Measurements from ENCODE around the gene NDUFS3. TPM values are rescaled to one million over a fixed set of nuclear protein-coding genes. Genes with fewer than 3 reads are reported as not detected.

The NDUFS3 gene
- total RNA-seq, 1 donor from 2014 or later, result 75.0 TPM

DNA sequence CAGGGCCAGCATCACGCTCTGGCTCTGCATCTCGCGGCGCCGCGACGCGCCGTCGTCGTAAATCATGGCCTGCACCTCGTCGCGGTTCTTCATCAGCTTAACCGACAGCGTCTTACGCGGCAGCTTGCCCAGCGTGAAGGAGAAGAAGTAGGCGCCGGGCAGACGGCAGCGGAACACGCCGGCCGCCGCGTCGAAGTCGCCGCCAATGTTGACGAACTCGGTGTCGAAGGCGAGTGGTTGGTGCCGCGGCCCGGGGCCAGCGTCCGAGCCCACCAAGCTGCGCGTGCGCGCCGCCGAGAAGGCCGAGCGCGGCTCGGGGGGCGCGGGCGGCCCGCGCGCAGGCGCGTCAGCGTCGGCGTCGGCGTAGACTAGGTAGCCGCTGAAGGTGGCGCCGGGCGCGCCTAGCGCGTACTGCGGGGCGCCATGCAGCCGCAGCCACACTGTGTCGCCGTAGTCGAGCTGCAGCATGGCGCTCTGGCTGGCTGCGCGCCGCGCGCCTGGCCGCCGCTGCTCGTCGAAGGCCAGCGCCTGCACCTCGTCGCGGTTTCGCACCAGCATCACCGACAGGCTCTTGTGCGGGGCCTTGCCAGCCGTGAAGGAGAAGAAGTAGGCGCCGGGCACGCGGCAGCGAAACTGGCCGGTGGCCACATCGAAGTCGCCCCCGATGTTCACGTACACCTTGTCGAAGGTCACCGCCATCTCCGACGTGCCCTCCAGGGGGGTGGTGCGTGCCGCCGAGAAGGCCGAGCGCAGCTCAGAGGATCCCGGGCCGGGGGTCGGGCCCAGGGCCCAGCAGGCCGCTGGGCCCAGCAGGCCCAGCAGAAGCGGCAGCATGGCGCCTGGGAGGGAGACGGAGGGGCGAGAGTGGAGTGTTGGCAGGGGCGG, 11.3 kb downstream of the NDUFS3 start:
- DNase-seq (ENCODE audit: low read depth in 2 of 2), result no peak

DNA sequence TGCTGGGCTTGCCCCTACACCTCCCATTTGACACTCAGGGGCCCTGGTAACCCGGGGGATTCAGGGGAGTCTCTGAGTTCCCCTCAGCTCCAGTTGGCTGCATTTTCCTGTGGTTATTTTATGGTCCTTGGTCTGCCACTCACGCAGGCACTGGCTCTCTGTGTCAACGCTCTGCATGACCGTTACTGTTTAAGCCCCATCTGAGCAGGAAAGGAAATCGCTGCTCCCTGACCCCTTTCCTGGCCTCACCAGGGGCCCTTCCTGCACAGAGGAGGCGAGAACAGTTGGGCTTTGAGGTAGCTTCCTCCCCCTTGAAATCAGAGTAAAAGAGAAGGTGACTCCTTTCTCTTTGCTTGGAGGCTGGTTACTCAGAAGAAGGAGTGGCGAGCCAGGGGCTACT, 12.9 kb downstream of the NDUFS3 start:
- DNase-seq (ENCODE audit: low read depth in 2 of 2), result peak; percentile 59 to 79

DNA sequence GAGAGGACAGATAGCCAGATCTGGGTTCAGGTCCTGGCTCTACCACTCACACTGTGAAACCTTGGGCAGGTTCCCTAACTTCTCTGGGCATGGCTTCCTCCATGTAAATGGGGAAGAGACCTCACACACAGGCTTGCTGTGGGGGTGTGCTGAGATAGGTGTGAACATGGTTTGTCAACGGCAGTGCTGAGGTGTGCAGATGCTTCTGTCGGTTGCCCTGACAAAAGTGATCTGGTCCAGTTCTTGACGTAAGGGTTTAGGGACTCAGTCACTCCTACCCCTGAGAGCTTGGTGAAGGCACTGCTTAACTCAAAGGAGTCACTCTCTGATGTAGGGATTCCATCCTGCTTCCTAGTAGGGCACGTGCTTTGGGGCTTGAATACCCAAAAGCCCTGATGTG, 13.4 kb downstream of the NDUFS3 start:
- DNase-seq (ENCODE audit: low read depth in 2 of 2), result no peak

DNA sequence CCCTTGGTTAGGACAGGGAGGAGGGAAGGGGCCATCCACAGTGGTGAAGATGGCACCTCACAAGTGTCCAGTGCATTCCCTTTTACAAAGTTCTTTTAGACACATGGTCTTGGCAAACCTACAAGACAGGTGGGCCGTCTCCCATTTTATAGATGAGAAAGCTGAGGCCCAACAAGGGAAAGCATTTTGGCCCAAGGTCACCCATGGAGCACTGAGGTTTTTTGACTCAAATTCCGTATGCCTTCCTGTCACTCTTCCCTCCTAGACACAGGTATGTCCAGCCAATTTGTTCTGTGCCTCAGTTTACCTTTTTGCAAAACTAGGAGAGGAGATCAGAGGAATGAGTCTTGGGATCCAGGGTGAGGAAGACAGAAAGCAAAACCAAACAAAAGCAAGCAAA, 14.1 kb downstream of the NDUFS3 start:
- DNase-seq (ENCODE audit: low read depth in 2 of 2), result no peak

DNA sequence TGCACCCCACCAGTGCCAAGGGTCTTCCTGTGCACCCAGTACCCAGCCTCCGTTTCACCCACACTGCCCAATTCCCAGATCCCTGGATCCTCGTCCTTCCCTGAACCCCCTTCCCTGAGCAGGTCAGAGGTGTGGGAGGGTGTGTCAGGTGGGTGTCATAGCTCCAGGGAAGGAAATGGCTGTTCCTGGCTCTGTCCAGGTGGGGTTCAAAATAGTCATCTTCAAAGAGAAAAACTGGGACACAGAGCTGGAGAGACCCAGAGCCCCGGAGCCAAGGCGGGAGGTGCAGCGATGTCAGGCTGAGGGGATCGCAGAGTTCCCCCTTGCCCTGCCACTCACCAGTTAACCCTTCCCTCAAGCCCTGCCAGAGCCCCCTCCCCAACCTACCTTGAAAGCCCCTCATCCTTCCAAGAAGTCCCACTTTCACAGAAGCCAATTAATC, 14.6 kb downstream of the NDUFS3 start:
- DNase-seq (ENCODE audit: low read depth in 2 of 2), result no peak

DNA sequence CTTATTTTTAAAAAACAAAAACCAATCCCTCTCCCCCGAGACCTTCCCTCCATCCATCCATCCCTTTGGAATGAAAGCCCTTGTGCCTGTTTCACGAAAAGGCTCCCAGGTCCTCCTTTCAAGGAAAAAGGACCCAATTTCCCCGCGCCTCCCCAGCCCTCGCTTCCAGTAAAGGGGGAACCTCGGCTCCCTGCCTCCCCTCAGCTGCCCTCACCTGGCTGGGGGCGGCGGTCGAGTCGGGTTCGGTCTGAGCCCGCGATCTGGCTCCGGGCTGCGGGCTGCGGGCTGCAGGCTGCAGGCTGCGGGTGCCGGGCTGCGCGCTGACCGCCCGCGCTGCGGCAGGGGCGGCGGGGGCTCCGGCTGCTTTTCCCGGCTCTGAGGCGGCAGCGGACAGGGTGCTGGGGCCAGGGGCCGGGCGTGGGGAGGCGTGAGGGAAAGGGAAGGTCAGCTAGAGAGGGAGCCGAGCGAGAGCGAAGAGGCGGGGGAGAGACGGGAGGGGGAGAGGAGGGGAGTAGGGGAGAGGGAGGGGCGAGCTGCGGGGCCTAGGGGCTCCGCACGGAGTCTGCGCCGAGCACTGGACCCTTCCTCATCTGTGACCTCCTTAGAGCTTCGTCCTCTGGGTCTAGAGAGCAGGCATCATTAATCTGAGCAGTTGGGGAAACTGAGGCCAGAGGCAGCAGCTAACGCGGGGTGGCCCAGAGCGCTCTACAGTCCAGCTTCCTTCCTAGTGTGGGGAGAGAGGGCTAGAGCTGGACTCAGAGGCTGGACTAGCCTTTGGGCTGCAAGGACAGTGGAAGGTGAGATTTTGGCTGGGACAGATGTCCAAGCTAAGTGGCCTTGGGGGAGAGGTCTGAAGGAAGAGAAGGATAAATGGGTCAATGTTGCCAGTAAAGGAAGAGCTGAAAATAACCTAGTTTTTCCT, 15.3 kb downstream of the NDUFS3 start, which contains the start of gene C1QTNF4:
Gene C1QTNF4, minus strand, starts transcription at position 478 of the 922 bp plus-strand sequence. CDS start 3,601 bp downstream, outside the sequence.
- no peak for DNase-seq (ENCODE audit: low read depth in 2 of 2)

DNA sequence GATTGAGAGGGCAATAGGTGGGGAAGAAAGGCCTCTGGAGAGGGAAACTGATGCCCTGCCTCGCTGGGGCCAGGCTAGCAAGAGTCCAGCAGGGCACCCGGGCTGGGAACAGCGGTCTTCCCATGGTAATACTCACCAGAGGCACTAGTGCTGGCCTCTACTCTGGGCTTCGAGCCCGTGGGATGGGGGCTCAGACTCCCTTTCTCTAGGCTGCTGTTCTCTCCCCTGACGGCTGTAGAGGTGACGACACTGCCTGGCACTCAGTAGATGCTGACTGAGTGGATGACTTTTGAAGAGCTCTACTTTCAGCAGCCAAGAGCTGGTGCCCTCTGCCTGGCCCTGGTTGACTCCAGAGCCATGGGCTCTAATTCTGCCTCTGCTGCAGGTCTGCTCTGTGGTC, 16.2 kb downstream of the NDUFS3 start:
- DNase-seq (ENCODE audit: low read depth in 2 of 2), result no peak

DNA sequence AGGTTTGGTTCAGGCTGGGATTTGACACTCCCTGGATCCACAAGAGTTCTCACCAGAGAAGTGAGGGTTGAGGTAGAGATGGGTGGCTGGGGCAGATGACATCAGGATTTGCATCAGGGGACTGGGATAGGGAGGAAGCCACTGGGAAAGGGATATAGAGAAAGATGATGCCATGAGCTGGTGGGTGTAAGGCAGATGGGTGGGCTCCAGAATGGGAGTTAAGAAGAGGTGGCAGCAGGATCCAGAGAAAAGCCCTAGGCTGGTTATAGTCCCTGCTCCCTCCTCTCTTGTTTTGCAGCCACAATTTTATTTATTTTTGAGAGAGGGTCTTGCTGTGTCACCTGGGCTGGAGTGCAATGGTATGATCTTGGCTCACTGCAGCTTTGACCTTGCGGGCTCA, 17.1 kb downstream of the NDUFS3 start:
- no peak for DNase-seq (ENCODE audit: low read depth in 2 of 2)

DNA sequence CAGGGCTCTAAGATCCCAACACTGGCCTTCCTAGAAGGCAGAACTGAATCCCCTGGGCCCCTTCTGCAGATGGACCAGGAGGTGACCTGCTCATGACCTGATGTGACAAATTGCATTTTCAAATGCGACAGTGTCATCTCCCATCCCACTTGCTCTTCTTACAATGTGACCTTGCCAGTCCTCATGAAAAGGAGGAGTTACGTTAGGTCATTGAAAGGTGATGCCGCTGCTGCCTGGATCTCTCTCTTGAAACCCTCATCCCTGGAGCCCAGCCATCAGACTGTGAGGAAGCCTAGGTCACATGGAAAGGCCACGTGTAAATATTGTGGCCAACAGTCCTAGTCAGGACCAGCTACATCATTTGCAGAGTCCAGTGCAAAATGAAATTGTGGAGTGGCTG, 21.0 kb downstream of the NDUFS3 start:
- no peak for DNase-seq (ENCODE audit: low read depth in 2 of 2)

DNA sequence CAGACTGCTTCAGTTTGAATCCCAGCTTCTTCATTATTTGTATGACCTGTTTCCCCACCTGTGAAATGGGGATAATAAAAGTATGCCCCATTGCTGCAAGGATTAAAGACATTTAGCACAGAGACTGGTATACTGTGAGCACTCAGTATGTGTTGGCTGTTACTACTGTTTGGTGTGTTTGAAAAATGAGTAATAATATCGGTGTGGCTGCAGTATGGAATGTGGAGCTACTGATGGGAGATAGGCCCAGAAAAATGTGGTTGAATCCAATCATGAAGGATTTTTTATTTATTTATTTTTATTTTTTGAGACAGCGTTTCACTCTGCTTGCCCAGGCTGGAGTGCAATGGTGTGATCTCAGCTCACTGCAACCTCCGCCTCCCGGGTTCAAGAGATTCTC, 24.4 kb downstream of the NDUFS3 start:
- no peak for DNase-seq (ENCODE audit: low read depth in 2 of 2)

DNA sequence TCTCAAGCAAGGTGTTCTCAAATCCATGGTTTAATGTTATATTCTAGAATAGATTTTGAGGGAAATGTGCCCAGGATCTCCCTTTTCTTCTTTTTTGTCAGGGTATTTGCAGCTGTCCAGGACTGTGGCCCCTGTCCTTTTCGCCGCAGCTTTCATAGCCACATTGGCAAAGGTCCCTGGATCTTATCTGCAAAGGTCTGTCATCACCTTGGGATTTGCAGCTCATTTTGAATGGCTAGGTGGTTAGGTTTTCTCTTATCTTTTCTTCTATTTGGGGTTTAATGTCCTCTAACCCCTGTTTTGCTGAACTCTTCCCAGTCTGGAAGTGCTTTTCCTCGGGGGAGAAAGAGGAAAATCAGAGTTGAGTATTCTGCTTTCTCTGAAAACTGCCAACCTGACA, 27.0 kb downstream of the NDUFS3 start:
- no peak for DNase-seq (ENCODE audit: low read depth in 2 of 2)

DNA sequence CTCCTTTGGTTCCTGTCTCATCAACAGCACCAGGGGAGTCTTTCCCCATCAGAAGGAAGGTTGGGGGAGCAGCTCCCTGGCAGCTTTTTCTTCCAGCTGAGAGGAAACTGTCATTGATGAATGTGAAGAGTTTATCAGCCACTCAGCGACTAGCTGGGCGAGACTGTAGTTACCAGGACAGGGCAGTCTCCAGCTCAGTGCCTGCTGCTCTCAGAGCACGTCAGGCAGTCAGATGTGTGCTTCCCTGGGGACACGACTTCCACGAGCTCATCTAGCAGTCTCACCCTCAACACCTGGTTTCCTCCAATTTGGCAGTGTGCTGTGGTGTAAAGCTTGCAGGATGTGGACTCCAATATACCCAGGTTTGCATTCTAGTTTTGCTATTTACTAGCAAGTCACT, 27.9 kb downstream of the NDUFS3 start:
- DNase-seq (ENCODE audit: low read depth in 2 of 2), result no peak

DNA sequence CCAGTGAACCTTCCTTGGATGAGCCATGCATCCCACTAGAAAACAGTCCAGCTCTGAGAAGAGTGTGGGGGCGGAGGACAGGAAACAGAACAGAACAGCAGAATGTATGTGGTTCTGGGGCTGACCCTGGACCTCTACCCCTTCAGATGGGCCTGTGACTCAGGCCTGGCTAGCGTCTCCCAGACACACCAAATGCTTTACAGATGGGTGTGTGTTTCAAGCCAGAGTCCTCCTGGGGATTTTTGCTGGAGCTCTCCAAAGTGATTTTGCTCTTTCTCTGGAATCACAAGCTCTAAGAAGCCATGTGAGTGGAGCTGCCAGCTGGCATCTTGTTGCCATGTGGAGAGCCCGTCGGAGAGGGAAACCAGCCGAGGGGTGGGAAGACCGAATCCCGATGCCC, 28.5 kb downstream of the NDUFS3 start:
- peak in 1 of 2 donors; percentile 53 for DNase-seq (ENCODE audit: low read depth in 2 of 2)

DNA sequence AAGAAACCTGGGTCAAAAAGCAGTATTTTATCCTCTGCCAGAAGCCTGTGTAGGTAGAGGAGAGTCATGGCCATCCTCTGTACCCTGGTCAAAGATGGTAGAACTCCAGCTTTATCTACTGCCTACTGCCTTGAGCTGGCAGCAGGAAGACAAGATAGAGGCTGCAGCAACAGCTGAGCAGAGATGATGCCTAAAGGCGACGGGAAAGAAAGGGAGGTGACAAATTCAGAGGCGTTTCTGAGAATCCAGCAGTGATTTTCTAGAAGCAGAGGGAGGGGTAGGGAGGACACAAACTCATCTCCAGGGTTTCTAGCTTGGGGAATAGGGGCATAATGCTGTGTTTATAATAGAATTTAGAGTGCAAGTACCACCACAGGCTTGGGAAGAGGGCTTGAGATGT, 30.8 kb downstream of the NDUFS3 start:
- DNase-seq (ENCODE audit: low read depth in 2 of 2), result no peak

DNA sequence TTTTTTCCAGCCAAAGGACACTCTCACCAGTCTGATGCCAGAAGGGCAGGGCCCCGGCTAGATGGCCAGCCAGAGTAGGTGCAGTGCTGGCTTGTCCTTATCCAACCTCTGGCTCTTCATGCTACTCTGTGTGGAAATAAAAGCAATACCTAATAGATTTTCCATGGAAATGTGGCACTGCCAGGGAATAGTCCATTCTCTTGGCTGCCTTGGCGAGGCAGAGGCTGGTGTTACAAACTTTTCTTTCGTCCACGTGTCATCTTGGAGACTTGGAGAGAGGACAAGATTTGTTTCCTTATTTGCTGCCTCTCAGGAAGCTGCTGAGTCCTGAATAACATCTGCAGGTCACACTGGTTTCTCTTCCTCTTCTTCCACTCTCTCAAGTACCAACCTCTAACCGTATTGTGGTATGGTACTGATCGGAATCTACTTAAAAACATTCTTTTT, 32.5 kb downstream of the NDUFS3 start:
- DNase-seq (ENCODE audit: low read depth in 2 of 2), result no peak

DNA sequence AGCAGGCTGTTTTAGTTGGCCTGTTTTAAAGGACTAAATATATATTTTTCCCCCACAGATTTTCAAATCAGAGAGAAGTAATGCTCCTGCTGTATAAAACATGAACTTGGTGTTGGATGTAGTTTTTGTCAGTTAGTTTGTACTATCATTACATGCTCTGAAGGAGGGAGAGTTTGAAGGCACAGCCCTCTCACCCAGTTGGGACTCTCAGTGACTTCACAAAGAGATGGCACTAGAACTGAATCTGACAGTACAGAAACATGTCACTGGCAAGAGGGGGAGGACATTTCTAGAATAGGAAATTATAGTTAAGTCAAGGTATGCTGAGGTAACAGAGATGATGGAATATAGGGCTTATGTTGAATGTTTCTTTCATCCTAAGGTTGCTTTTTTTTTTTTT, 36.4 kb downstream of the NDUFS3 start:
- DNase-seq (ENCODE audit: low read depth in 2 of 2), result no peak

DNA sequence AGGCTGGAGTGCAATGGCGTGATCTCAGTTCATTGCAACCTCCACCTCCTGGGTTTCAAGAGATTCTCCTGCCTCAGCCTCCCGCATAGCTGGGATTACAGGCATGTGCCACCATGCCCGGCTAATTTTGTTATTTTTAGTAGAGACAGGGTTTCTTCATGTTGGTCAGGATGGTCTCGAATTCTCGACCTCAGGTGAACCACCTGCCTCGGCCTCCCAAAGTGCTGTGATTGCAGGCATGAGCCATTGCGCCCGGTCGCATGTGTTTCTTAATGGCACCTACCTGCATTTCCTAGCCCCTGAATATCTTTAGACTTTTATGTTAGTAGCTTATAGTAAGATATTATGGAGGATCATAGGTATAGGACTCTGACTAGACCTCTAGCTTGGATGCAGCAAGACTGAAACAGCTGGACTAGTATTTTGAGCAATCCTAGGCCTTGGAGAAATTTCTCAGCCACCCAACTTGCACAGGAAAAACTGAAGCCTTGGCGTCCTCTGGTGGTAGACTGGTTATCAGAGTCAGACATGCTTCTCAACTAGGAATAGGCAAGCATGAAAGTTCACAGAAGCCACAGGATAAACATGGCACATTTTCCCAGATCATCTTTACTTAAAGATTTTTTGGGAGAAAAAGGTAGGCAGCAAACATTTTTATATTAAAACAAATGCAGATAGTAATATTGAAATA, 38.0 kb downstream of the NDUFS3 start:
- peak; percentile 58 to 76 for DNase-seq (ENCODE audit: low read depth in 2 of 2)

DNA sequence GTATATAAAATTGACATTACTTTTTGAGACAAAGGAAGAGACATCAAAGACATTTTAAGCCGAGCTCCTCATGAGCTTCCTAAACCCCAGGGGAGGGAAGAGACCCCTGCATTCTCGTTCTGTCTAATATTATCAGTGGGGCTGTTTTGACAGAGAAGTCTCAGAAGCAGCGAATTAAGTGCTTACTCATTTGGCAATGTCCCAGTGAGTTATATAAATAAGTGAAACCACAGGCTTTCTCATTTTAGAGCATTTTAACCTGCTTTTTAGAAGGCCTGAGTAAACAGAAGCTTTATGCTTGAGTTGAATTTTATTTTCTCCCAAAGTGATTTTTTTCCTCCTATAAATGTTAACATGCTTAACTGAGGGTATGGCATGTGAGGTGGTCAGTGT, 38.5 kb downstream of the NDUFS3 start:
- DNase-seq (ENCODE audit: low read depth in 2 of 2), result peak in 1 of 2 donors; percentile 19

DNA sequence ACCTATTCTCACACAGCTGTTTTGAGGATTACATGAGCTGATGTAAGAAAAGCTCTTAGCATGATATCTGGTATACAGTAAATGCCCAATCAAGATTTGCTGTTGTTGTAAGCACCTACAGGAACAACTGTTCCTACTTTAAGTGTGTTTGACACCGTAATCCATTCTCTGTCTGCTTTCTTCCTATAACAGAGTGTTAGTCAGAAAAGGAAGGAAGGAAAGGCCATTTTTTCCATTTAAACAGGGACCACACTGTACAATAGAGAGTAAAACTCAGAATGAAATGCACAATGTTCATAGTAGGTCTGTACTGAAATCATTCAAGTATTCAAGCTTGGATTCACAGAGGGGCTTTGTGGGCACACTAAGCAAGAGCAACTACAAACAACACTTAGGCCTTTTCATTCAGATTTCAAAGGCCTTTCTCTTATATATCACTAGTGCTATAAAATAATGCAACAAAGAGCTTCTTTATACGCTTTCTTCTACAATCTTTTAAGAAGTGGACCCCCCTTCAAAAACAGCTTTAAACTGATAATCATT, 42.0 kb downstream of the NDUFS3 start:
- peak in 1 of 2 donors; percentile 43 for DNase-seq (ENCODE audit: low read depth in 2 of 2)

DNA sequence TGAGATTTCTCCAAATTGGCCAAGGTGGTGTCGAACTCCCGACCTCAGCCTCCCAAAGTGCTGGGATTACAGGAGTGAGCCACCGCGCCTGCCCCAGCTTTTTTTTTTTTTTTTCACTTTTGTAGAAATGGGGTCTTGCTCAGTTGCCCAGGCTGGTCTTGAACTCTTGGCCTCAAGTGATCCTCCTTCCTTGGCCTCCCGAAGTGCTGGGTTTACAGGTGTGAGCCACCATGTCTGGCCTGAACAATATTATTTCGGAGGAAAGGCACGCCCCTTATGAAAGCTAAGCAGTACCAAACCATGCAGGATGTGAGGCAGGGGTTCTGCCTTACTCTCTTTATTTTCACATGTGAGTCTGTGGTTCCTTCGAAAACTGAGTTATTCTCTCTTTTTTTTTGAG, 47.4 kb downstream of the NDUFS3 start:
- DNase-seq (ENCODE audit: low read depth in 2 of 2), result no peak

DNA sequence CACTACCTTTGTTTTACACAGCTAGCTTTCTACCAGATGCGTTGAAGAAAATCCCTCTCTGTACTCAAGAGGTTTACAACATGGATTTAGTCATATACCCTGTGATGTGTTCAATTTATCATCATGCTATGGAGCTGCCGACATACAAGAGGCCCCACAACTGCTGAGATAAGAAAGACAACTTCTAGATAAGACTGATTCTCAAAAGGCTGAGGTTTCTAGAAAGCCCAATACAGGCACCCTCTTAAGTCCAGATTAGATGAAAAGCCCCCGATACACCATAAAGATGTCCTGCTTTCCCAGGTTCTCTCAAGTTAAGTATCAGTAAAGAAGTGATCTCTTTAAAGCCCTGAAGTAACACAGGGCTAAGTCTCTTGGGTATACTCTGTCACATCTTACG, 49.2 kb downstream of the NDUFS3 start:
- no peak for DNase-seq (ENCODE audit: low read depth in 2 of 2)

Measured in dermis microvascular lymphatic vessel endothelial cell (primary cell).